HG03039 (cell line): ENCODE data around the gene NUSAP1.
"Not testable (repeated sequence)": the region's sequence is repeated elsewhere in the genome, so short reads cannot be mapped to it uniquely, and the experiment has no call there.

Experiments used
- ATAC-seq: cut with Tn5 transposase; IDR thresholded peaks from one replicate; pipeline ENCODE4 v1.9.1; 2021; ENCODE audit warnings: mild to moderate bottlenecking, moderate library complexity; ENCODE audit not compliant: unreplicated experiment

The NUSAP1 gene

DNA sequence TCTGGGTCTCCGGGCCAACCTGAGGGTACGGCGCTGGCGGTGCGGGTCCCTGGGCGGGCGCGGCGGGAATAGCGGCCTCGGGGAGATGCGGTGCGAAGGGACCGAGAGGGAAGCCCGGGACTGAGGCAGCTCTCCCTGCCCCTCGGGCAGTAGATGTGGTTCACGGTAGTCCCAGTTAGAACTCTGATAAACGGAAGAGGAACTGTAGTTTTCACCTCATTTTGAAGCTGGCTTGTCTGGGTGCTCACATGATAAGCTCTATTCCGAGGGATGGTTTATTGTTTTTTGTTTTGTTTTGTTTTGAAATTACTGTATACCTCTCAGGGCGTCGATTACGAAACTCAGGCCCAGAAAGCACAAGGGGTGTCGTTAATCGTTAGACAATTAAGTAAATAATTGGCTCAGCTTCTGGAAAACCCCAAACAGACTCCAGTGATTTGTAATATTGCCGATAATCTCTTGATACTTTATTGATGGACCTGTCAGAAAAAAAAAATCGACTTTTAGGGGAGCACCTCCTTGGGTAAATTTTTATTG, 413 bp downstream of the NUSAP1 start:
- ATAC-seq, result peak; percentile 22

DNA sequence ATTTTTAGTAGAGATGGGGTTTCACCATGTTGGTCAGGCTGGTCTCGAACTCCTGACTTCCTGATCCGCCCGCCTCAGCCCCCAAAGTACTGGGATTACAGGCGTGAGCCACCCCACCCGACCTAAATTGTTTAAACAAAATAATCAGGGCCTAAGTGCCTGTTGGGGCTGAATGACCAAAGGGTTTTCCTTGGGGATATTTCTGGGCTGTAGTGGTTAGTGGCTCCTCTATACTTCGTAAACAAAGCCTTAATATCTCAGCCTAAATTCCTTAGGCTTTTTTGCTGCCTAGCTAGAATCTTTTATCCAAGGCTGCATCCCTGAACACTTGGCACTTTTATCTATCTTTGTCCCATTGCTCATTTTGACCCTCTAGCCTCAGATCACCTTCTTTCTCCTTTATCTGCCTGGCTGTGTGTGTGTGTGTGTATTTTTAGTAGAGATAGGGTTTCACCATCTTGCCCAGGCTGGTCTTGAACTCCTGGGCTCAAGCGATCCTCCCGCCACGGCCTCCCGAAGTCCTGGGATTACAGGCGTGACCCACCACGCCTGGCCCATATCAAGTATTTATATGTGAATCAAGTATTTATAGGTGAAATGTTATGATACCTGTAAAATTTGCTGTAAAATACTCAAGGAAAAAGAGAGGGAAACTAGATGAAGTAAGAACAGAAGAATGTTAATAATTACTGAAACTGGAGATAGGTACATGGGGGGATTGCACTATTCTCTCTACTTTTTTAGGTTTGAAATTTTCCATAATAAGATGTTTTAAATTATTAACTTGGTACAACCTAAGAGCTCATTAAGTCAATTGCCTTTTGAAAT, 1.8 kb downstream of the NUSAP1 start:
- ATAC-seq, result no peak

DNA sequence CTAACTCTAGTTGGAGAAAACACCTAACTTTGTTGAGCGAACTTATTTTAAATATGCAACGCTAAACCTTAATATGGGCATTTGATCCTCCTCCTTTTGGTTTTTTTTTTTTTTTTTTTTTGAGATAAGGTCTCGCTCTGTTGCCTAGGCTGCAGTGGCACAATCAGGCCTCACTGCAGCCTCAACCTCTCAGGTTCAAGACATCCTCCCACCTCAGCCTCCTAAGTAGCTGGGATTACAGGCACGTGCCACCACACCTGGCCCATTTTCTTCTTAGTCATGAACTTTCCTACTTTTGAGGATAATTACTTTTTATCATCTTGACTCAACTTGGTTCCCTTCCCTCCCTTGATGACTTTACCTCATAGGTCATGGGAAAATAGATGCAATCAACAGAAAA, 3.9 kb downstream of the NUSAP1 start:
- no peak for ATAC-seq

DNA sequence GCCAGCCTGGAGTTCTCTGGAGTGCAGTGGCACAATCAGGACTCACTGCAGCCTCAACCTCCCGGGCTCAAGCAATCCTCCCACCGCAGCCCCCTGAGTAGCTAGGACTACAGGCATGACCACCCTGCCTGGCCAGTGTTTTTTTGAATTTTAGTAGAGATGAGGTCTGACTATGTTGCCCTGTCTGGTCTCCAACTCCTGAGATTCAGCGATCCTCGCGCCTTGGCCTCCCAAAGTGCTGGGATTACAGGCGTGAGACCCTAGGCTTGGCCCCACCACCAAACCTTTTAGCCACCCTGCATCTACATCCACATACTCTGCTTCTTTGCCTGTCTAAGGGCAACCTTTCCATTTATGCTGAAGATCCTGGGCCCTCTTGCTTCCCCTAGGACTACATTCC, 4.4 kb downstream of the NUSAP1 start:
- ATAC-seq, result no peak

DNA sequence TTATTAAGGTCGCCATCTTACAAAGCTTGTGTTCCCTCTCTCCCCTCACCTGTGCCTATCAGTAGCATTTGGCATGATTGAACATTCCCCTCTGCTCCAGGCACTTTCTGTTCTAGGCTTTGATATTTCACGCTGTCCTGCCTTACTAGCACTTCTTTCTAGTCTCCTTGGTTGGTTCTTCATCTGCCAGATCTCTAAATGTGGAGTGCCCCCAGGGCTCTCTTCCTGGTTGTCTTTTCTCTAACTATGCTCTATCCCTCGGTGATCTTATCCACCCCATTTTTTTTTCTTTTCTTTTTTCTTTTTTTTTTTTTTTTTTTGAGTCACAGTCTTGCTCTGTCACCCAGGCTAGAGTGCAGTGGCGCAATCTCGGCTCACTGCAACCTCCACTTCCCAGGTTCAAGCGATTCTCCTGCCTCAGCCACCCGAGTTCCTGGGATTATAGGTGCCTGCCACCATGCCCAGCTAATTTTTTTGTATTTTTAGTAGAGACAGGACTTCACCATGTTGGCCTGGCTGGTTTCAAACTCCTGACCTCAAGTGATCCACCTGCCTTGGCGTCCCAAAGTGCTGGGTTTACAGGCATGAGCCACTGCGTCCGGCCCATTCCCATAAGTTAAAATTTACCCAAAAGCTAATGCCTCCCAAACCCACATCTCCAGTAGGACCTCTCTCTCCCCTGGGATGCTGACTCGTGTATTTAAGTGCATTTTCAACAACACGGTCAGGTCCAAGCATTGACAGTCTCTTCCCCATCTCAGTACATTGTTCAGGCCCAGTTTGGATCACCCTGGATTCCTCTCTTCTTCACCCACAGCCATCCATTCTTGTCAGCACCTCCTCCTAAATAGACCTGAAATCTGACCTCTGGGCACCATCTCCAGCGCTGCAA, 5.2 kb downstream of the NUSAP1 start:
- no peak for ATAC-seq

DNA sequence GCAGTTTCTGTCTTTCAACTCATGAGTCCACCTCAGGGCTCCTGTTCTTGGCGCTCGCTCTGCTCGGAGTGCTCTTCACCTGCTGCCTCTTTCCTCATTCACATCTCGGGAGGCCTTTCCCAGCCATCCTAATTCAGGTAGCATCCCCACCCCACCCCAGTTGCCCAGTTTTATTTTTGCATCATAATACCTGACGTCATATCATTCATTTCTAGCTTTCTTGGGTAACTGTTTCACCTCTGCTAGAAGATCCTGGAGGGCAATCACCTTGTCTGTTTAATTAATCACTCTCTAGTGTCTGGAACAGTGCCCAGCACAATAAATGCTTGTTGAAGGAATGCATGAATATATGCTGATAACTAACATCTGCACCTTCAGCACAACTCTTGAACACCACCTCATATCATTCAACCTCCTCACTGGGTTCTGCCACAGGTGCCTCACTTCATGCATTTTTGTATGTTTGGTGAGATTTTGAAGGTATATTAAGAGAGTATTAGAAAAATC, 7.6 kb downstream of the NUSAP1 start:
- no peak for ATAC-seq

DNA sequence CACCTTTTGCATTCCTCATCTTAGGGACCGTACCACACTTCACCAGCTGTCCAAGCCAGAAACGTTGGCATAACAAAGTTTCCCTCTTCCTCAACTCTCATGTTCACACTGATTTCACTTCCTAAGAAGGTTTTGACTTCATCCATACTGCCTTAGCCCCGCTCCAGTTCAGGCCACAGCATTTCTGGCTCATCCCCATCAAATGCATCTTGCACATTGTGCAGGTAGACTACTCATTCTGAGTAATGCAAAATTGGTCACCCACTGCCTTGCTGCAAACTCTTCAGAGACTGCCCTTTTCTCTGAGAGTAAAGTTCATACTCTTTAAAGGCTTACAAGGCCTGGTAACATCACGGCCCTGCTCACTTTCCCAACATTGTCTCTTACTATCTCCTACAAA, 8.8 kb downstream of the NUSAP1 start:
- no peak for ATAC-seq

DNA sequence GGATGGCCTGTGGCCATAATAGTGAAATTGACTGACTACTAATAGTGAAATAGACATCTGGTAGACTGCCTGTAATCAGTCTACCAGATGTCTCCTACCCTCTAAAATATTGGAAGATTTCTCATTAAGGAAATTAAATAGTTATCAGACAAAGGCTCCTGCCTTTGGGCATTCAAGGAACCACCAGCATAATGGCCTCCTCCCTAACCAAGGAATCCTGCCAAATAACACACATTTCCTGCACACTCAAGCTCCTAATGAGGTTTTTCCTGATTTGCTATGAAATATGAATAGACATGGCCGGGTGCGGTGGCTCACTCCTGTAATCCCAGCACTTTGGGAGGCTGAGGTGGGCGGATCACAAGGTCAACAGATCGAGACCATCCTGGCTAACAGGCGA, 14.6 kb downstream of the NUSAP1 start:
- ATAC-seq, result no peak

DNA sequence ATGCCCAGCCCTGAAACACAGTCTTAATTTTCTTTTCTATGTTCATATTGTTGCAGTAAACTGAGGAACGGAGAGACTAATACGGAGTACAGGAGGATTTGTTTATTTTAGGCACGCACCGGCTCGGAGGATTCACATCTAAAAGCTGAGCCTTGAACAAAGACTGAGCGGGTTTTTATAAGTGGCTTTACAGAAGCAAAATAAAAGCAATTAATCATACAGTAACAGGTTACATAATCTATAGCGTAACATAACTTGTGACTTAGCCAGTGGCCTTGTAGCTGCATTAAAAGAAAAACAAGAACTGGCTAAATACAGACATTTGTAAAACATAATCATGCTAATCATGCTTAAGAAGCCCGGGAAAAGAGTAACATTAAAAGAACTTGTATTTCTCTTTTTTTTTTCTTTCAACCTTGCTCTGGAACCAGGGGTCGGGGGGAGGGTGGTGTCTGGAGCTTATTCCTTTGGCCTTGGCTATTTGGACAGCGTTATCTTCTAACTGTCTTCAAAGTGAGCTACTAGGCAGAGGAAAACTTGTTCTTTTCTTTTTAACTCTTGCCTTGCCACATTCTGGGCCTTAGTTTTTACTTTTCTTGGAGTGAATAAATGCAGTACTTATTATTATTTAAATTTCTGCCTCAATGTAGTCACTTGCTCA, 17.5 kb downstream of the NUSAP1 start:
- ATAC-seq, result no peak

DNA sequence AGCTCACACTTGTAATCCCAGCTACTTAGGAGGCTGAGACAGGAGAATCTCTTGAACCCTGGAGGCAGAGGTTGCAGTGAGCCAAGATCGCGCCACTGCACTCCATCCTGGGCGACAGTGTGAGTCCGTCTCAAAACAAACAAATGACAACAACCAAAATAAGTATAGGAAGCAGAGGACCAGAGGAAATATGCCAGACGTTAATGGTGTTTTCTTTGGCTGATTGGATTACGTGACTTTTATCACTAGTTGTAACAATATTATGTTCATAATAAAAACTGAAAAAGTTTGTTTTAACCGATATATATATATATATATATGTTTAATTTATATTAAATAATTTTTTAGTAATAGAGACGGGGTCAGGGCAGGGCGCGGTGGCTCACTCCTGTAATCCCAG, 21.7 kb downstream of the NUSAP1 start:
- no peak for ATAC-seq

DNA sequence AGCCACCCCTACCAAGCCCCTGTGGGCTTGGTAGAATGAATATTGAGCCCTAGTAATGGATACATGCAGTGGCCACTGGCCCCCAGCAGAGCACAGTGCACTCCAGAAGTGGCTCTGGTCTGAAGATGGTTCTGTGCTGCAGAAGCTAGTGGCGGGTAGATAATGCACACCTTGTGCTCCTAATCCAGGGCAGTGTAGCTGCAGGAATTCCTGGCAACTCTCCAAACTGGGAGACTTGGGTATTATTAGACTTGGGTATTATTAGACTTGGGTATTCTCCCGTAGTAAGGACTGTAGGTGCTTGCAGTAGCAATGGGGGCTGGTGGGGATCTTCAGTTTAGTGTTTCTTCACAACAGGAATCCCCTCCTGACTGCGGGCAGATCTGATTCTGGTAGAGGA, 34.7 kb downstream of the NUSAP1 start:
- no peak for ATAC-seq

DNA sequence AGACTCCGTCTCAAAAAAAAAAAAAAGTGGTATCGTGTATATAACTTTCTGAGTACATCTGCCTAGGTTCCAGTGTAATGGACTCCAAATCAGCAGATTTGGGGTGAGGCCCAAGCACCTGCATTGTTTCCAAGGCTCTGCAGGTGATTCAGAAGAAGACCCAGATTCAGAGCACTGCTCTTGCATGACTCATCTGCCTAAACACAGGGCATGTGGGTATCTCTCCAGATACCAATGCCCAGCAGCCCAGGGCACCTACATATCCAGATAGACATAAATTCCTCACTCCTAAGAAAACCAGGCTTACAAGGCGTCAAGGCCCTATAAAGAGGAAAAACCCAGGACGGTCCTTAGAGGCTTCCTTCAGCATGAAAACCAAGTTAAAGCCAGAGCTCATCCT, 45.3 kb downstream of the NUSAP1 start:
- ATAC-seq, result no peak

DNA sequence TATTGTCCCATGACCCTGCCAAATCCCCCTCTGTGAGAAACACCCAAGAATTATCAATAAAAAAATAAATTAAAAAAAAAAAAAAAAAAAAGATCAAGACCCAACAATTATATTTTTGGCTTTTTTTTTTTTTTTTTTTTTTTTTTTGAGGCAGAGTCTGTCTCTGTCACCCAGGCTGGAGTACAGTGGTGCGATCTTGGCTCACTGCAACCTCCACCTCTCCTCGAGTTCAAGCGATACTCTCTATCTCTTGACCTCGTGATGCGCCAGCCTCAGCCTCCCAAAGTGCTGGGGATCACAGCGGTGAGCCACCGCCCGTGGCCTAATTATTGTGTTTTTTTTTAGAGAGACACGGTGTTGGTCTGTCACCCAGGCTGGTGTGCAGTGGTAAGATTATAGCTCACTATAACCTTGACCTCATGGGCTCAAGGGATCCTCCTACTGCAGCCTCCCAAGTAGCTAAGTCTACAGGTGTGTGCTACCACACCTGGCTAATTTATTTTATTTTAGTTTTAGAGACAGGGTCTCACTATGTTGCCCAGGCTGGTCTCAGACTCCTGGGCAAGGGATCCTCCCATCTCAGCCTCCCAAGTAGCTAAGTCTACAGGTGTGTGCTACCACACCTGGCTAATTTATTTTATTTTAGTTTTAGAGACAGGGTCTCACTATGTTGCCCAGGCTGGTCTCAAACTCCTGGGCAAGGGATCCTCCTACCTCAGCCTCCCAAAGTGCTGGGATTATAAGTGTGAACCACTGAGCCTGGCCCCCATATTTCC, 51.5 kb downstream of the NUSAP1 start:
- not testable (repeated sequence) for ATAC-seq

DNA sequence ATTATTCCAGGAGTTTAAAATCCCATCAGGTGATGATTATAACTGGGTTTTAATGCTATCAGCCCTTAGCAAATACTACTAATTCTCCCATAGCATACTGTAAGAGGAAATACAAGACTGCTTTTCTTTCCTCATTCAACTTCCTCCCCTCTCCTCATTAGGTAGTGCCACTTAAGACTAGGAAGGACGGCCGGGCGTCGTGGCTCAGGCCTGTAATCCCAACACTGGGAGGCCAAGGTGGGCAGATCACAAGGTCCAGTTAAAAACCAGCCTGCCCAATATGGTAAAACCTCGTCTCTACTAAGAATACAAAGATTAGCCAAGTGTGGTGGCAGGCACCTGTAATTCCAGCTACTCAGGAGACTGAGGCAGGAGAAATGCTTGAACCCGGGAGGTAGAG, 55.0 kb downstream of the NUSAP1 start:
- no peak for ATAC-seq

DNA sequence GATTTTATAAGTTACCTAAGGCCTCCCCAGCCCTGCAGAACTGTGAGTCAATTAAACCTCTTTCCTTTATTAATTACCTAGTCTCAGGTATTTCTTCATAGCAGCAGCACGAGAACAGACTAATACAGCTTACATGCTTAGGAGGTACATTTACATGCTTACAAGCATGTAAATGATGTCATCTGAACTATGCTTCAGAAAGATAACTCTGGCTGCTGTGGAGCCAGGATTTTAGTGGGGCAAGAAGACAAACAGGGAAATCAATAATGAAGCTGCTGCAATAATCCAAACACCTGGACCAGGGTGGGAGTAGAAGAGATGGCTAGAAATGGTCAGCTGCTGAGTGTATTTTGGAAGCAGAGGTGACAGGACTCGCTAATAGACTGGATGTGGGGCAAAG, 60.0 kb downstream of the NUSAP1 start:
- ATAC-seq, result no peak

DNA sequence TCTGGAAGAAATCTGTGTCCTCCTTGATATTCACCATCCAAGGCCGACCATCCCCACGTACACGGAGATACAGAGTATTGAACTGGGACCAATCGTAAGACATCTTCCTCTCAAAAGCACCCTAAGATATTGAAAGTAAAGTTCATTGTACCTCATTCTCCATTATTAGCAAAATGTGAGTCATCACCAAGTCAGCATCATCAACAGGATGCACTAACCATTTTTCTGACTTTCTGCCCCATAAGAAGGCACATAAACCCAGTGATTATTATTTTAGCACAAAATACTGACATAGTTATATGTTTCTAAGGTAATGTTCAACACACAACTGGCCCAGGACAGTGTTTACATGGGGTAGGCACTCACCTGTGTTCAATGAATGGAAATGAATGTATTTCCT, 62.2 kb downstream of the NUSAP1 start:
- ATAC-seq, result no peak

DNA sequence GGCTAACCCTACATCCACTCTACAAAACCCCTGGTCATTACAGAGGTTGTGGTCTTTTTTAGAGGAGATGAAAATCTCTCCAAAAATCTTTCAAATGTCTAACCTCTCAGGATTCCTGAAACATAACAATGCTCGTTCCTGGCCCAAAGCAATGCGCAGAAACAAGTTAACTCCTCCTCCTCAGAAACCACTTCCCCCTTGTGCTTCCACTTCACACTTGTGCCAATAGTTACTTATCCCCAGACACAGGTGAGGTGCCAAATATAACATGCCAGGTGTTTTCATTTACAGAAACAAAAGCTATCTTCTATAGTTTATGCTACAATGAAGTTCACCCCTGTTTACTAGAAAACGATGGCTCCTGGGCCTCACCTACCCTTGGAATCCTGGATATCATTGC, 63.4 kb downstream of the NUSAP1 start:
- ATAC-seq, result no peak

DNA sequence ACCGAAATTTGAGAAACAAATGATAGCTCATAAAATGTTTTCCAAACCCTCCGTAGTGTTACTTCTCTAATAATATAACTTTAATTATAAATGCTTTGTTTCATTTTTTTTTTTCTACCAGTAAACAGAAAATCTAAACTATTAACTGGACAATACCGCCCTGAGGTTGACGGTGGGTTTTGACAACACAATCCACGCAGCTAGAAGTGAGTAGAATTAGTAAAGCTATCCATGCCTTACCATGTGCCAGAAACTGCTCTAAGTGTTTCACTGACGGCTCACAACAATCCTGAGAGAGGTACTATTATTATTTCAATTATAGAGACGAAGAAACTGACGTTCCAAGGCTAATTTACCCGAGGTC, 69.2 kb downstream of the NUSAP1 start:
- ATAC-seq, result no peak

DNA sequence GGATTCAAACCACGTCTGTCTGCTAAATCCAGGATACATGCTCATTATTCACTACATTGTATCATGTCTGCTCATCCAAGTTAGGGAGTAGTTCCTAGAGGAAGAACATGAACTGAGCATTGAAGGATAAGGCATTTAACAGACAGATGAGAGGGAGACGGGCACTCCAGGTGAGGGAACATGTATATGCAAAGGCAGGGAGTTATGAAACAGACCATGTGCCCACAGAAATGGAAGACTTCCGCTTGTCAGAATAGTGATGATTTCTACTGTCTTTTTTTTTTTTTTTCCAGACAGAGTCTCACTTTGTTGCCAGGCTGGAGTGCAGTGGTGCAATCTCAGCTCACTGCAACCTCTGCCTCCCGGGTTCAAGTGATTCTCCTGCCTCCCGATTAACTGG, 74.7 kb downstream of the NUSAP1 start:
- ATAC-seq, result no peak

DNA sequence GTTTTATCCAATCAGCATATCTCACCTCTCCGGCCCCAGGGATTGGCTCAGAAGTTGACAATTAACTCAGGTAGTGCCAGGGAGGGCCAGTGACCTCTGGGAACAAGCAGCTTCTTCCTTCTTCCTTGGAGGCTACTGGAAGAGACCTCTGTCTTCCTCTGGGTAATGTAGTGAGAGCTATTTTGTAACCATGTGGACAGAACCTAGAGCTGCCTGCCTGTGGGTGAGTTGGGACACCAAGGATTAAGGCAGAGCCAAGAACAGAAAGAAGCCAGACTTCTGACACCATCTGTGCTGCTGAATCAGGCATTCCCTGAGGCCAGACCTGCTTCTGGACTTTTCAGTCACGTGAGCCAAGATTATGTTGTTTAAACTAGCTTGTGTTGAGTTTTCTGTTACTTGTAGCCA, 75.6 kb downstream of the NUSAP1 start:
- no peak for ATAC-seq
